HepG2 (cell line): ENCODE measurements around the gene PSKH1. TPM values are rescaled to one million over a fixed set of nuclear protein-coding genes. Genes with fewer than 3 reads are reported as not detected.
A peak's percentile ranks its signal among the peaks of the same experiment; 100 is the strongest.

Experiments
- ATRX ChIP-seq: sonication (generic); formaldehyde crosslinking; IDR thresholded peaks from 2 replicates; pipeline ENCODE4 v1.4.0; 2020; ENCODE audit warnings: missing genetic modification reagents, borderline replicate concordance
- EP300 ChIP-seq, 3 experiments: sonication (generic) in 1 of 3; formaldehyde crosslinking in 1 of 3; IDR thresholded peaks; 2 replicates each; pipeline versions ENCODE4 v1.5.1 to v1.6.1; 2011 to 2020; ENCODE audit warnings: low read depth in 2 of 3, low read length in 2 of 3, borderline replicate concordance in 1 of 3, improper control_type of control experiment in 1 of 3, mild to moderate bottlenecking in 1 of 3, missing genetic modification reagents in 1 of 3, moderate library complexity in 1 of 3
- FOXA3 ChIP-seq: IDR thresholded peaks from 2 replicates; pipeline ENCODE4 v1.6.1; 2016; ENCODE audit warnings: missing genetic modification reagents, missing compliant biosample characterization
- FOXM1 ChIP-seq: sonication (generic); formaldehyde crosslinking; IDR thresholded peaks from 2 replicates; pipeline ENCODE4 v1.5.0; 2020; ENCODE audit warnings: missing genetic modification reagents
- JUNB ChIP-seq: sonication (generic); formaldehyde crosslinking; IDR thresholded peaks from 2 replicates; pipeline ENCODE4 v1.8.0; 2022; ENCODE audit warnings: missing genetic modification reagents, mild to moderate bottlenecking, borderline replicate concordance
- NR2C2 ChIP-seq: sonication (generic); formaldehyde crosslinking; IDR thresholded peaks from 2 replicates; pipeline ENCODE4 v1.4.0; 2020; ENCODE audit warnings: missing genetic modification reagents, mild to moderate bottlenecking, moderate library complexity, borderline replicate concordance
- SMAD1 ChIP-seq: sonication (generic); formaldehyde crosslinking; IDR thresholded peaks from 2 replicates; pipeline ENCODE4 v1.4.0; 2020; ENCODE audit warnings: missing genetic modification reagents, low read depth, mild to moderate bottlenecking, borderline replicate concordance
- SP140L ChIP-seq: sonication (generic); formaldehyde crosslinking; IDR thresholded peaks from 2 replicates; pipeline ENCODE4 v1.4.0; 2020; ENCODE audit warnings: missing genetic modification reagents, borderline replicate concordance
- ZNF274 ChIP-seq: sonication (generic); formaldehyde crosslinking; IDR thresholded peaks from 2 replicates; pipeline ENCODE4 v1.5.1; 2020; ENCODE audit warnings: mild to moderate bottlenecking, missing genetic modification reagents
- ZNF431 ChIP-seq: sonication (generic); formaldehyde crosslinking; IDR thresholded peaks from 2 replicates; pipeline ENCODE4 v1.9.0; 2022; ENCODE audit warnings: missing genetic modification reagents, low read depth, mild to moderate bottlenecking, borderline replicate concordance
- ZNF501 ChIP-seq: sonication (generic); formaldehyde crosslinking; IDR thresholded peaks from 2 replicates; pipeline ENCODE4 v1.5.1; 2020; ENCODE audit warnings: mild to moderate bottlenecking, moderate library complexity, missing genetic modification reagents
- ZNF615 ChIP-seq: sonication (generic); formaldehyde crosslinking; IDR thresholded peaks from 2 replicates; pipeline ENCODE4 v1.5.0; 2020; ENCODE audit warnings: mild to moderate bottlenecking, missing genetic modification reagents, borderline replicate concordance
- ZNF790 ChIP-seq: sonication (generic); formaldehyde crosslinking; IDR thresholded peaks from 2 replicates; pipeline ENCODE4 v1.8.0; 2022; ENCODE audit warnings: missing genetic modification reagents, mild to moderate bottlenecking, borderline replicate concordance
- ZNF879 ChIP-seq: sonication (generic); formaldehyde crosslinking; IDR thresholded peaks from 2 replicates; pipeline ENCODE4 v1.8.1; 2023; ENCODE audit warnings: missing genetic modification reagents
- polyA plus RNA-seq, 8 experiments: library from polyadenylated mRNA; depleted of rRNA in 3 of 8; stranded (reverse) in 7 of 8; unstranded in 1 of 8; fragments of >200 nt; fragmentation: Illumina TruSeq in 4 of 8; extraction: Trizol in 4 of 8; gene quantifications; 2 replicates each; pipeline versions ENCODE4 v1.2.1 to v1.2.3, GENCODE V29; 2011 to 2016; ENCODE audit warnings: low read depth in 4 of 8, missing spikeins in 1 of 8, mixed read lengths in 1 of 8; ENCODE audit not compliant: insufficient read depth in 1 of 8
- total RNA-seq, 5 experiments: library from RNA; depleted of rRNA; stranded (reverse); fragments of >200 nt; fragmentation: Illumina TruSeq; extraction: Trizol; gene quantifications; 2 replicates each; pipeline ENCODE4 v1.2.3, GENCODE V29; 2016; ENCODE audit warnings: low read depth in 1 of 5
- TF ChIP-seq, protein P1 (sequence below): sonication (generic); formaldehyde crosslinking; IDR thresholded peaks from 2 replicates; pipeline ENCODE4 v1.9.0; 2021; ENCODE audit warnings: mild to moderate bottlenecking, missing genetic modification reagents
- TF ChIP-seq, protein P2 (sequence below): sonication (generic); formaldehyde crosslinking; IDR thresholded peaks from 2 replicates; pipeline ENCODE4 v1.5.0; 2020; ENCODE audit warnings: mild to moderate bottlenecking, missing genetic modification reagents, borderline replicate concordance
- TF ChIP-seq, protein P3 (sequence below): sonication (generic); formaldehyde crosslinking; IDR thresholded peaks from 2 replicates; pipeline ENCODE4 v1.5.0; 2020; ENCODE audit warnings: mild to moderate bottlenecking, missing genetic modification reagents

Gene PSKH1
- total and polyA plus RNA-seq, 2 of the 13 experiments (the other 11 are each of a cell fraction or from before 2014, with no cell fraction given) = 8.4 to 19.1 TPM

DNA sequence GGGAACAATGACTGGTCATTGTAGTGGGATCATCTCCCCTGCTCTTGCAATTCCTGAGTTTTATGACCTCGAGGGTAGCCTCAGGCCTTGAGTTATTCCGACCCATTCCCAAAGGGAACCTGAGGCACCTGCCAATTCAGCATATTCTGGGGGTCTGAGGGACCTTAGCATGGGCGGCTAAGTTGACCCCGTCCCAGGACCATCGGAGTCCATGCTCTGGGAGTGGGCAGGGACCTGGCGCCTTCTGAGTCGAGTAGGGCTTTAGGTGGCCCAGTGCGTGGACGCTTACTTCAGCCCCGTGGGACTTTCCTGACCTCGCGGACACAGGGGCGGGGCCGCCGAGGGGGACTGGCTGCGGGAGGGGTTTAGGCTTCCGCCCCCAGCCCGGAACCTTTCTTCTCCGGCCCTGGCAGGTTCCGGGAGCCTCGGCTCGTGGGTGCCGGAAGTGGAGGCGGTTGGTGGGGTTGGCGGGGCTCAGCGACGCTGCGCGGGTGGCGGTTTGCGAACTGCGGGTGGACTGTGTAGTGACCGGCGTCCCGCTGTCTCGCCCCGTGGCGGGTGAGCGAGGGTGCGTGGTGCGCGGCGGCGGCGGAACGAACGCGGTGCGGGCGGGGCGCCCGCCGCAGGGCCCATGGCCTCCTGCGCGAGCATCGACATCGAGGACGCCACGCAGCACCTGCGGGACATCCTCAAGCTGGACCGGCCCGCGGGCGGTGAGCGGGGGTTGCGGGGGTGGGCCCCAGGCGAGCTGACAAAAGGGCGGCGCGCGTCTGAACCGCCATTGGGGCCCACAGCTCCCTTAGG, 20.2 kb upstream of the PSKH1 start, which contains the start of gene EDC4 (continued):
- TF ChIP-seq ZNF431 (CRISPR knock-in tag) (peak; percentile 76; the same call in 1 of the 2 replicates), ZNF615 (0 out of 2 replicates have a peak, but pooled peaks have one; percentile 37), ZNF879 (CRISPR knock-in tag) (peak; percentile 49; the same call in 1 of the 2 replicates), ZNF501 (peak; percentile 95), ZNF274 (peak; percentile 91), ZNF790 (CRISPR knock-in tag) (0 out of 2 replicates have a peak, but pooled peaks have one; percentile 27), FOXA3 (peak; percentile 65), ATRX (CRISPR knock-in tag) (no peak), SMAD1 (peak; percentile 93; the same call in 1 of the 2 replicates), SP140L (CRISPR knock-in tag) (no peak), NR2C2 (CRISPR knock-in tag) (peak; percentile 90), EP300 (IDR thresholded peaks at IDR 0.05; ENCODE audit: low read depth in 2 of 2, low read length in 2 of 2) (peak in 1 of 2 experiments; percentile 71; a peak in 3 of 4 replicates), EP300 (CRISPR knock-in tag; IDR thresholded peaks at IDR 0.05; ENCODE audit: borderline replicate concordance) (no peak), FOXM1 (CRISPR knock-in tag) (no peak), JUNB (CRISPR knock-in tag) (peak; percentile 70; the same call in 1 of the 2 replicates)
- TF ChIP-seq, protein P1, sequence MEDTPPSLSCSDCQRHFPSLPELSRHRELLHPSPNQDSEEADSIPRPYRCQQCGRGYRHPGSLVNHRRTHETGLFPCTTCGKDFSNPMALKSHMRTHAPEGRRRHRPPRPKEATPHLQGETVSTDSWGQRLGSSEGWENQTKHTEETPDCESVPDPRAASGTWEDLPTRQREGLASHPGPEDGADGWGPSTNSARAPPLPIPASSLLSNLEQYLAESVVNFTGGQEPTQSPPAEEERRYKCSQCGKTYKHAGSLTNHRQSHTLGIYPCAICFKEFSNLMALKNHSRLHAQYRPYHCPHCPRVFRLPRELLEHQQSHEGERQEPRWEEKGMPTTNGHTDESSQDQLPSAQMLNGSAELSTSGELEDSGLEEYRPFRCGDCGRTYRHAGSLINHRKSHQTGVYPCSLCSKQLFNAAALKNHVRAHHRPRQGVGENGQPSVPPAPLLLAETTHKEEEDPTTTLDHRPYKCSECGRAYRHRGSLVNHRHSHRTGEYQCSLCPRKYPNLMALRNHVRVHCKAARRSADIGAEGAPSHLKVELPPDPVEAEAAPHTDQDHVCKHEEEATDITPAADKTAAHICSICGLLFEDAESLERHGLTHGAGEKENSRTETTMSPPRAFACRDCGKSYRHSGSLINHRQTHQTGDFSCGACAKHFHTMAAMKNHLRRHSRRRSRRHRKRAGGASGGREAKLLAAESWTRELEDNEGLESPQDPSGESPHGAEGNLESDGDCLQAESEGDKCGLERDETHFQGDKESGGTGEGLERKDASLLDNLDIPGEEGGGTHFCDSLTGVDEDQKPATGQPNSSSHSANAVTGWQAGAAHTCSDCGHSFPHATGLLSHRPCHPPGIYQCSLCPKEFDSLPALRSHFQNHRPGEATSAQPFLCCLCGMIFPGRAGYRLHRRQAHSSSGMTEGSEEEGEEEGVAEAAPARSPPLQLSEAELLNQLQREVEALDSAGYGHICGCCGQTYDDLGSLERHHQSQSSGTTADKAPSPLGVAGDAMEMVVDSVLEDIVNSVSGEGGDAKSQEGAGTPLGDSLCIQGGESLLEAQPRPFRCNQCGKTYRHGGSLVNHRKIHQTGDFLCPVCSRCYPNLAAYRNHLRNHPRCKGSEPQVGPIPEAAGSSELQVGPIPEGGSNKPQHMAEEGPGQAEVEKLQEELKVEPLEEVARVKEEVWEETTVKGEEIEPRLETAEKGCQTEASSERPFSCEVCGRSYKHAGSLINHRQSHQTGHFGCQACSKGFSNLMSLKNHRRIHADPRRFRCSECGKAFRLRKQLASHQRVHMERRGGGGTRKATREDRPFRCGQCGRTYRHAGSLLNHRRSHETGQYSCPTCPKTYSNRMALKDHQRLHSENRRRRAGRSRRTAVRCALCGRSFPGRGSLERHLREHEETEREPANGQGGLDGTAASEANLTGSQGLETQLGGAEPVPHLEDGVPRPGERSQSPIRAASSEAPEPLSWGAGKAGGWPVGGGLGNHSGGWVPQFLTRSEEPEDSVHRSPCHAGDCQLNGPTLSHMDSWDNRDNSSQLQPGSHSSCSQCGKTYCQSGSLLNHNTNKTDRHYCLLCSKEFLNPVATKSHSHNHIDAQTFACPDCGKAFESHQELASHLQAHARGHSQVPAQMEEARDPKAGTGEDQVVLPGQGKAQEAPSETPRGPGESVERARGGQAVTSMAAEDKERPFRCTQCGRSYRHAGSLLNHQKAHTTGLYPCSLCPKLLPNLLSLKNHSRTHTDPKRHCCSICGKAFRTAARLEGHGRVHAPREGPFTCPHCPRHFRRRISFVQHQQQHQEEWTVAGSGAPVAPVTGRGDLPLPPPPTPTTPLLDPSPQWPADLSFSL (CRISPR knock-in tag) = no peak
- TF ChIP-seq, protein P2, sequence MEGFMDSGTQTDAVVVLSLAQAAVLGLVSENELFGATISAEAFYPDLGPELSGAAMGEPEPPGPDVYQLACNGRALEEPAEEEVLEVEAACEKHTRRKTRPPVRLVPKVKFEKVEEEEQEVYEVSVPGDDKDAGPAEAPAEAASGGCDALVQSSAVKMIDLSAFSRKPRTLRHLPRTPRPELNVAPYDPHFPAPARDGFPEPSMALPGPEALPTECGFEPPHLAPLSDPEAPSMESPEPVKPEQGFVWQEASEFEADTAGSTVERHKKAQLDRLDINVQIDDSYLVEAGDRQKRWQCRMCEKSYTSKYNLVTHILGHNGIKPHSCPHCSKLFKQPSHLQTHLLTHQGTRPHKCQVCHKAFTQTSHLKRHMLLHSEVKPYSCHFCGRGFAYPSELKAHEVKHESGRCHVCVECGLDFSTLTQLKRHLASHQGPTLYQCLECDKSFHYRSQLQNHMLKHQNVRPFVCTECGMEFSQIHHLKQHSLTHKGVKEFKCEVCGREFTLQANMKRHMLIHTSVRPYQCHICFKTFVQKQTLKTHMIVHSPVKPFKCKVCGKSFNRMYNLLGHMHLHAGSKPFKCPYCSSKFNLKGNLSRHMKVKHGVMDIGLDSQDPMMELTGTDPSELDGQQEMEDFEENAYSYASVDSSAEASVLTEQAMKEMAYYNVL (CRISPR knock-in tag) = 0 out of 2 replicates have a peak, but pooled peaks have one; percentile 33
- TF ChIP-seq, protein P3, sequence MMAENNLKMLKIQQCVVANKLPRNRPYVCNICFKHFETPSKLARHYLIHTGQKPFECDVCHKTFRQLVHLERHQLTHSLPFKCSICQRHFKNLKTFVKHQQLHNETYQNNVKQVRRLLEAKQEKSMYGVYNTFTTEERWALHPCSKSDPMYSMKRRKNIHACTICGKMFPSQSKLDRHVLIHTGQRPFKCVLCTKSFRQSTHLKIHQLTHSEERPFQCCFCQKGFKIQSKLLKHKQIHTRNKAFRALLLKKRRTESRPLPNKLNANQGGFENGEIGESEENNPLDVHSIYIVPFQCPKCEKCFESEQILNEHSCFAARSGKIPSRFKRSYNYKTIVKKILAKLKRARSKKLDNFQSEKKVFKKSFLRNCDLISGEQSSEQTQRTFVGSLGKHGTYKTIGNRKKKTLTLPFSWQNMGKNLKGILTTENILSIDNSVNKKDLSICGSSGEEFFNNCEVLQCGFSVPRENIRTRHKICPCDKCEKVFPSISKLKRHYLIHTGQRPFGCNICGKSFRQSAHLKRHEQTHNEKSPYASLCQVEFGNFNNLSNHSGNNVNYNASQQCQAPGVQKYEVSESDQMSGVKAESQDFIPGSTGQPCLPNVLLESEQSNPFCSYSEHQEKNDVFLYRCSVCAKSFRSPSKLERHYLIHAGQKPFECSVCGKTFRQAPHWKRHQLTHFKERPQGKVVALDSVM (CRISPR knock-in tag) = peak; percentile 74
